Activated CD8-positive, alpha-beta memory T cell treated with anti-CD3 and anti-CD28 coated beads, Interleukin-2, amount 10 ng/mL, durations not matched to agents 7 days and 5 days (primary cell): ENCODE results near the gene TANGO6. TPM values are rescaled to one million over a fixed set of nuclear protein-coding genes. Genes with fewer than 3 reads are reported as not detected.

Source experiments
- ATAC-seq: fragments of 150-1000 bp; cut with Tn5 transposase; one replicate; pipeline ENCODE4 v1.10.0; 2021; ENCODE audit warnings: moderate library complexity
- CTCF ChIA-PET: fragments of 350-600 bp; sonication (Branson Sonifier 250); formaldehyde crosslinking; loops from one replicate; lab custom pipeline; 2021; ENCODE audit warnings: antibody characterized with exemption; lab: Charles Lee
- DNase-seq: peaks from one replicate; pipeline ENCODE4 v3.0.0-alpha.2; 2020
- H3K27ac Mint-ChIP-seq: one replicate; pipeline ENCODE4 v1.8.0; 2021; ENCODE audit warnings: mild to moderate bottlenecking, mixed read lengths
- H3K27me3 Mint-ChIP-seq: one replicate; pipeline ENCODE4 v1.8.0; 2021; ENCODE audit warnings: mixed read lengths
- H3K36me3 Mint-ChIP-seq: one replicate; pipeline ENCODE4 v1.8.0; 2021; ENCODE audit warnings: mild to moderate bottlenecking, mixed read lengths
- H3K4me1 Mint-ChIP-seq: one replicate; pipeline ENCODE4 v1.8.0; 2021; ENCODE audit warnings: mixed read lengths
- H3K4me3 Mint-ChIP-seq: one replicate; pipeline ENCODE4 v1.8.0; 2021; ENCODE audit warnings: mild to moderate bottlenecking, moderate library complexity, mixed read lengths
- H3K9me3 Mint-ChIP-seq: one replicate; pipeline ENCODE4 v1.8.0; 2022; ENCODE audit warnings: low read depth, mixed read lengths
- total RNA-seq, 2 experiments: library from RNA; stranded (reverse); gene quantifications; one replicate each; pipeline ENCODE4 v1.2.3, GENCODE V29; 2021

Gene TANGO6
- total RNA-seq, 2 experiments from 2014 or later: 20.2 to 22.3 TPM

GRCh38 chr16:69083306-69083941 lies 240.1 kb downstream of the TANGO6 start:
- H3K4me1 Mint-ChIP-seq: peaks cover 11% of the 10 kb centered on the region
- CTCF ChIA-PET: no interaction called here
- H3K27ac Mint-ChIP-seq: no peak overlapping the region
- peaks cover 4% of the 10 kb centered on the region for H3K36me3 Mint-ChIP-seq
- no peak overlapping the region for H3K4me3 Mint-ChIP-seq
- no peaks in the 10 kb centered on the region for H3K9me3 Mint-ChIP-seq
- ATAC-seq (no peak), DNase-seq (no peak)
- no peaks in the 10 kb centered on the region for H3K27me3 Mint-ChIP-seq

GRCh38 chr16:69084289-69084688 lies 241.0 kb downstream of the TANGO6 start:
- H3K36me3 Mint-ChIP-seq: peaks cover 4% of the 10 kb centered on the region

GRCh38 chr16:69085032-69085695 lies 241.8 kb downstream of the TANGO6 start:
- H3K27me3 Mint-ChIP-seq: no peaks in the 10 kb centered on the region
- no peaks in the 10 kb centered on the region for H3K9me3 Mint-ChIP-seq
- no peak for ATAC-seq
- no peak for DNase-seq
- H3K36me3 Mint-ChIP-seq: peaks cover 4% of the 10 kb centered on the region
- CTCF ChIA-PET: interaction anchor here (0.5 to 1.2 kb wide), 2 partner anchors 183 to 1371 kb away, joined by 3 read pairs; no protein-coding TSS in a partner anchor
- no peak overlapping the region for H3K27ac Mint-ChIP-seq
- H3K4me3 Mint-ChIP-seq: no peak overlapping the region
- peaks cover 27% of the 10 kb centered on the region for H3K4me1 Mint-ChIP-seq

More at GRCh38 chr16:69084289-69084688, 241.0 kb downstream of the TANGO6 start:
- Mint-ChIP-seq H3K27ac (no peak overlapping the region), H3K4me1 (peaks cover 20% of the 10 kb centered on the region), H3K27me3 (no peaks in the 10 kb centered on the region), H3K4me3 (no peak overlapping the region), H3K9me3 (no peaks in the 10 kb centered on the region)
- CTCF ChIA-PET: interaction anchor here (0.5 to 1.2 kb wide), 2 partner anchors 182 to 1372 kb away, joined by 3 read pairs; no protein-coding TSS in a partner anchor
- DNase-seq: no peak
- no peak for ATAC-seq

GRCh38 chr16:69087161-69087581 lies 243.8 kb downstream of the TANGO6 start:
- no peak for ATAC-seq
- Mint-ChIP-seq H3K4me3 (no peak overlapping the region), H3K27ac (no peak overlapping the region), H3K9me3 (no peaks in the 10 kb centered on the region), H3K4me1 (peaks cover 31% of the 10 kb centered on the region), H3K36me3 (peaks cover 4% of the 10 kb centered on the region), H3K27me3 (peaks cover 11% of the 10 kb centered on the region)
- CTCF ChIA-PET: no interaction called here
- no peak for DNase-seq

- H3K36me3 Mint-ChIP-seq: peaks cover 4% of the 10 kb centered on the region
- H3K9me3 Mint-ChIP-seq: no peaks in the 10 kb centered on the region
- H3K4me1 Mint-ChIP-seq: peaks cover 31% of the 10 kb centered on the region
- DNase-seq (no peak), ATAC-seq (peak; percentile 15)
- CTCF ChIA-PET: interaction anchor here (1.2 to 2.6 kb wide), 2 partner anchors 17 to 35 kb away, joined by 4 to 9 read pairs; partner anchors contain the start of gene HAS3
- peaks cover 11% of the 10 kb centered on the region for H3K27me3 Mint-ChIP-seq
- no peak overlapping the region for H3K4me3 Mint-ChIP-seq
- H3K27ac Mint-ChIP-seq: no peak overlapping the region
These were observed 245.4 kb downstream of the TANGO6 start for GRCh38 chr16:69088684-69089083.

- Mint-ChIP-seq H3K9me3 (no peaks in the 10 kb centered on the region), H3K4me1 (peaks cover 31% of the 10 kb centered on the region), H3K27ac (no peak overlapping the region), H3K4me3 (no peak overlapping the region), H3K27me3 (peaks cover 14% of the 10 kb centered on the region), H3K36me3 (peaks cover 4% of the 10 kb centered on the region)
- DNase-seq (peak; percentile 76), ATAC-seq (peak; percentile 93)
- CTCF ChIA-PET: interaction anchor here (0.6 to 2.6 kb wide), 3 partner anchors 16 to 35 kb away, joined by 3 to 9 read pairs (median 4); partner anchors contain the start of gene HAS3
These were observed 246.0 kb downstream of the TANGO6 start for GRCh38 chr16:69089091-69089910.

- CTCF ChIA-PET: interaction anchor here (0.9 to 1.4 kb wide), 2 partner anchors 12 to 19 kb away, joined by 3 to 5 read pairs; partner anchors contain the start of gene HAS3
- DNase-seq (no peak), ATAC-seq (no peak)
- Mint-ChIP-seq H3K27me3 (peaks cover 15% of the 10 kb centered on the region), H3K27ac (no peak overlapping the region), H3K9me3 (no peaks in the 10 kb centered on the region), H3K36me3 (no peaks in the 10 kb centered on the region), H3K4me3 (no peak overlapping the region), H3K4me1 (peaks cover 14% of the 10 kb centered on the region)
These were observed 250.6 kb downstream of the TANGO6 start for GRCh38 chr16:69093974-69094373.

- no peak overlapping the region for H3K4me3 Mint-ChIP-seq
- CTCF ChIA-PET: interaction anchor here (0.7 kb wide), 1 partner anchor 359 kb away, joined by 5 read pairs; no protein-coding TSS in a partner anchor
- no peaks in the 10 kb centered on the region for H3K36me3 Mint-ChIP-seq
- ATAC-seq: no peak
- H3K9me3 Mint-ChIP-seq: no peaks in the 10 kb centered on the region
- DNase-seq: no peak
- H3K4me1 Mint-ChIP-seq: peaks cover 8% of the 10 kb centered on the region
- H3K27ac Mint-ChIP-seq: no peak overlapping the region
- H3K27me3 Mint-ChIP-seq: peaks cover 15% of the 10 kb centered on the region
These were observed 251.2 kb downstream of the TANGO6 start for GRCh38 chr16:69094501-69094900.

- no peak overlapping the region for H3K27ac Mint-ChIP-seq
These were observed 251.9 kb downstream of the TANGO6 start for GRCh38 chr16:69095193-69095592.

GRCh38 chr16:69100071-69100691 lies 256.9 kb downstream of the TANGO6 start:
- peaks cover 1% of the 10 kb centered on the region for H3K4me1 Mint-ChIP-seq

More at GRCh38 chr16:69095193-69095592, 251.9 kb downstream of the TANGO6 start:
- no peak for DNase-seq
- no peak overlapping the region for H3K4me3 Mint-ChIP-seq
- no peak for ATAC-seq
- H3K36me3 Mint-ChIP-seq: no peaks in the 10 kb centered on the region
- H3K4me1 Mint-ChIP-seq: peaks cover 3% of the 10 kb centered on the region
- peaks cover 18% of the 10 kb centered on the region for H3K27me3 Mint-ChIP-seq
- H3K9me3 Mint-ChIP-seq: no peaks in the 10 kb centered on the region
- CTCF ChIA-PET: interaction anchor here (0.7 kb wide), 1 partner anchor 358 kb away, joined by 5 read pairs; no protein-coding TSS in a partner anchor

GRCh38 chr16:69105501-69106361 lies 262.4 kb downstream of the TANGO6 start, which contains the start of gene HAS3:
HAS3 (plus strand) TSS chr16:69105653; CDS start chr16:69109396, 3,743 bp downstream.
- no peaks in the 10 kb centered on the region for H3K9me3 Mint-ChIP-seq
- CTCF ChIA-PET: interaction anchor here (0.6 to 2.3 kb wide), 10 partner anchors 12 to 566 kb away, joined by 3 to 14 read pairs (median 4); partner anchors contain the start of gene ZFP90

More at GRCh38 chr16:69100071-69100691, 256.9 kb downstream of the TANGO6 start:
- Mint-ChIP-seq H3K27me3 (peaks cover 26% of the 10 kb centered on the region), H3K27ac (no peak overlapping the region), H3K4me3 (no peak overlapping the region), H3K36me3 (no peaks in the 10 kb centered on the region), H3K9me3 (no peaks in the 10 kb centered on the region)
- ATAC-seq (no peak), DNase-seq (no peak)
- CTCF ChIA-PET: no interaction called here

More at GRCh38 chr16:69105501-69106361, 262.4 kb downstream of the TANGO6 start, which contains the start of gene HAS3:
- ATAC-seq (peak; percentile 76), DNase-seq (peak; percentile 59)
- no peaks in the 10 kb centered on the region for H3K36me3 Mint-ChIP-seq
- H3K27ac Mint-ChIP-seq: no peak within 1 kb of the TSS
- peak within 1 kb of the TSS; percentile 76 for H3K4me3 Mint-ChIP-seq
- peaks cover 48% of the 10 kb centered on the region for H3K27me3 Mint-ChIP-seq
- H3K4me1 Mint-ChIP-seq: peaks cover 15% of the 10 kb centered on the region
